Measurements from ENCODE around the gene FKBP7. TPM values are rescaled to one million over a fixed set of nuclear protein-coding genes. Genes with fewer than 3 reads are reported as not detected.

Gene FKBP7
- total RNA-seq, 1 donor from 2014 or later, result 49.9 TPM

DNA sequence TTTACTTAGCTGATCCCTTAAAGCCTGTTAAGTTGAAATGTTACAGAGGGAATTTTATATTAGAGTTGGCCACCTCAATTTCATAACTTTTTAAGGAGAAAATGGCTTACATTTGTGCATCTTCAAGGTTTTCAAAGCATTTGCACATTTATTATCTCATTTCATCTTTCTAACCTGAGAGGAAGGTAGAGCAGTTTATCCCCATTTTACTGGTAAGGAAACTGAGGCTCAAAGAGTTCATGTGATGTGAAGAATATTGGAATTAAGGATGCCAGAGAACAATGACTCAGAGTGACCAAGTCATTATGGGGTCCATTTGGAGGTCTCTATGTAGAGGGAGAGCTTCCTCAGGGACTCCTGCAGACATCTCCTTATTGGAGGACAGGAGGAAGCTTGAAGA, 62.4 kb downstream of the FKBP7 start:
- Mint-ChIP-seq H3K9me3 (ENCODE audit: unreplicated experiment) (no peaks in the 10 kb centered on the region), H3K27me3 (ENCODE audit: unreplicated experiment) (no peaks in the 10 kb centered on the region), H3K27ac (ENCODE audit: unreplicated experiment) (no peak overlapping the region), H3K4me1 (ENCODE audit: unreplicated experiment) (peaks cover 21% of the 10 kb centered on the region), H3K36me3 (ENCODE audit: unreplicated experiment) (peaks cover 2% of the 10 kb centered on the region), H3K4me3 (ENCODE audit: unreplicated experiment) (no peak overlapping the region)
- DNase-seq (ENCODE audit: extremely low spot score, unreplicated experiment), result no peak
- TF ChIP-seq, protein P1, sequence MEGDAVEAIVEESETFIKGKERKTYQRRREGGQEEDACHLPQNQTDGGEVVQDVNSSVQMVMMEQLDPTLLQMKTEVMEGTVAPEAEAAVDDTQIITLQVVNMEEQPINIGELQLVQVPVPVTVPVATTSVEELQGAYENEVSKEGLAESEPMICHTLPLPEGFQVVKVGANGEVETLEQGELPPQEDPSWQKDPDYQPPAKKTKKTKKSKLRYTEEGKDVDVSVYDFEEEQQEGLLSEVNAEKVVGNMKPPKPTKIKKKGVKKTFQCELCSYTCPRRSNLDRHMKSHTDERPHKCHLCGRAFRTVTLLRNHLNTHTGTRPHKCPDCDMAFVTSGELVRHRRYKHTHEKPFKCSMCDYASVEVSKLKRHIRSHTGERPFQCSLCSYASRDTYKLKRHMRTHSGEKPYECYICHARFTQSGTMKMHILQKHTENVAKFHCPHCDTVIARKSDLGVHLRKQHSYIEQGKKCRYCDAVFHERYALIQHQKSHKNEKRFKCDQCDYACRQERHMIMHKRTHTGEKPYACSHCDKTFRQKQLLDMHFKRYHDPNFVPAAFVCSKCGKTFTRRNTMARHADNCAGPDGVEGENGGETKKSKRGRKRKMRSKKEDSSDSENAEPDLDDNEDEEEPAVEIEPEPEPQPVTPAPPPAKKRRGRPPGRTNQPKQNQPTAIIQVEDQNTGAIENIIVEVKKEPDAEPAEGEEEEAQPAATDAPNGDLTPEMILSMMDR (IDR thresholded peaks at IDR 0.05), result no peak

DNA sequence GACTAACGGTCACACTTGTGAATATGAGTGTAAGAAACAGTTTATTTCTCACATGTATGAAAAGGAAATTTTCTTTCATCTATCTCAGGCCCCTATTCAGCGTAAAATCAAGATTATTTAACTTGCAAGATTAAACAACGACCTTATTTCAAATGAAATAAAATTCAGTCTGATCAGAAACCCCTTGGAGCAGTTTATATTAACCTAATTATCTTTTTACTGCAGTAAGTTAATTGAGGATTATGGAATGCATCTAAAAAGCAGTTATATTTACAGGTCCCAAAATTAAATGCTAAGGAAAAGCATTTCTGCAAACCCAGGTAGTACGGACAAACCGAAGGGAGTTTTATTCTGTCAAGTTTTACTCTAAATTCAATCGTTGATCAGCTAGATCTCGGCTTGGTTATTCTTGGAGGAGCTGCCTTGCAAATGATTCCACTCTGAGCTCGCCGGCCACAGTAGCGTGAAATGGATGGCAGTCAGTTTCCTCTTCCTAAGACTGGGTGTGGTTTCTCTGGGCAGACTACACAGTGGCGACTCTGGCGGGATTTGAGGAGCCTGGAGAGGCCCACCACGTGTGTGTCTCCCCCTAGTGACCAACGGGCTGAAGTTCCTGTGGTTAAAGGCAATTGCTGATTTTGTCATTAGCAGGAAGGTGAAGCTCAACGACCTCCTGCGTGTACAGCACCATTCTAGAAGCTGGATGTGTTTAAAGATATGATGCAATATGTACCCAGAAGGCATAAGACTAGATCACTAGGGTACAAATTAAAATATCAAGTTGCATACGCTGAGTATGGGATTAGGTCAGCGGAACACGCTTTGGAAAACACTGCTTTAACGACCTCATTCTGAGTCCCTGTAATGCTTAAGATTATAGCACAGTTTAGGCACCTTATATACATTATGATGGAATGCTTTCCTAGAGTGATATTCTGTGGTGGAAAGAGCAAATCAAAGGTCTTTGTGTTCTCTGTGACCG, 63.8 kb downstream of the FKBP7 start:
- Mint-ChIP-seq H3K27me3 (ENCODE audit: unreplicated experiment) (peaks cover 7% of the 10 kb centered on the region), H3K4me1 (ENCODE audit: unreplicated experiment) (peaks cover 21% of the 10 kb centered on the region), H3K27ac (ENCODE audit: unreplicated experiment) (peak overlapping the region; percentile 99), H3K4me3 (ENCODE audit: unreplicated experiment) (peak overlapping the region; percentile 88), H3K36me3 (ENCODE audit: unreplicated experiment) (no peaks in the 10 kb centered on the region), H3K9me3 (ENCODE audit: unreplicated experiment) (no peaks in the 10 kb centered on the region)
- TF ChIP-seq, protein P1 (IDR thresholded peaks at IDR 0.05), result peak; percentile 95
- DNase-seq (ENCODE audit: extremely low spot score, unreplicated experiment), result peak; percentile 95

Other genes starting within 250 kb of the FKBP7 start
- 44.8 and 50.1 TPM in 2 replicates for gene PRKRA, start 27.4 kb downstream of the FKBP7 start, total RNA-seq
- gene PJVK, start 27.2 kb downstream of the FKBP7 start, total RNA-seq, result 7.4 TPM in 2 replicates
- 29.1 and 36.2 TPM in 2 replicates for gene PLEKHA3, start 1.9 kb upstream of the FKBP7 start, total RNA-seq

All from osteocyte (in vitro differentiated cells).